ENCODE results near the gene KIAA0753.

DNA sequence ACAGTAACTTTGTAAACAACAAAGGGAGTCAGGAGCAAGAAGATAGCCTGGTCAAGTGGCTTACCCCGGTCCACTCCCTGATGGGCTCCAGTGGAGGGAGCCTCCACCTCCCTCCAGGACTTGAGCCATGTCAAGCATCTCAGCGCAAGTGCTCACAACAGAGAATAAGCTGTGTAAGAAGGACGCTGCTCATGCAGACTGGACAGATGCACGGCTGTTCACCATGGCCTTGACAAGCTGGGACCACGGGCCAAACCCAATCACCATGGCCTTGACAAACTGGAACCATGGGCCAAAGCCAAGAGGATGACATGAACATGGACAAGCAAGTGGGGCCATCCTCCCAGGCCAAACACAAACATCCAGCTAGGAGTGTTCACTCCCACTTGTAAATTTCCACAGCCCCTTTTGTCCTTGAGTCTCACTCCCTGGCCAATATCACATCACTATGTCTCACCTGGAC, 80.7 kb downstream of the KIAA0753 start:
- TF ChIP-seq, protein P1, sequence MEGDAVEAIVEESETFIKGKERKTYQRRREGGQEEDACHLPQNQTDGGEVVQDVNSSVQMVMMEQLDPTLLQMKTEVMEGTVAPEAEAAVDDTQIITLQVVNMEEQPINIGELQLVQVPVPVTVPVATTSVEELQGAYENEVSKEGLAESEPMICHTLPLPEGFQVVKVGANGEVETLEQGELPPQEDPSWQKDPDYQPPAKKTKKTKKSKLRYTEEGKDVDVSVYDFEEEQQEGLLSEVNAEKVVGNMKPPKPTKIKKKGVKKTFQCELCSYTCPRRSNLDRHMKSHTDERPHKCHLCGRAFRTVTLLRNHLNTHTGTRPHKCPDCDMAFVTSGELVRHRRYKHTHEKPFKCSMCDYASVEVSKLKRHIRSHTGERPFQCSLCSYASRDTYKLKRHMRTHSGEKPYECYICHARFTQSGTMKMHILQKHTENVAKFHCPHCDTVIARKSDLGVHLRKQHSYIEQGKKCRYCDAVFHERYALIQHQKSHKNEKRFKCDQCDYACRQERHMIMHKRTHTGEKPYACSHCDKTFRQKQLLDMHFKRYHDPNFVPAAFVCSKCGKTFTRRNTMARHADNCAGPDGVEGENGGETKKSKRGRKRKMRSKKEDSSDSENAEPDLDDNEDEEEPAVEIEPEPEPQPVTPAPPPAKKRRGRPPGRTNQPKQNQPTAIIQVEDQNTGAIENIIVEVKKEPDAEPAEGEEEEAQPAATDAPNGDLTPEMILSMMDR (IDR thresholded peaks at IDR 0.05): no peak
- TF ChIP-seq POLR2AphosphoS5 (IDR thresholded peaks at IDR 0.05): no peak
